Measurements from ENCODE around the gene DUSP22.
"Not testable (repeated sequence)": the region's sequence is repeated elsewhere in the genome, so short reads cannot be mapped to it uniquely, and the experiment has no call there.

The DUSP22 gene, protein sequence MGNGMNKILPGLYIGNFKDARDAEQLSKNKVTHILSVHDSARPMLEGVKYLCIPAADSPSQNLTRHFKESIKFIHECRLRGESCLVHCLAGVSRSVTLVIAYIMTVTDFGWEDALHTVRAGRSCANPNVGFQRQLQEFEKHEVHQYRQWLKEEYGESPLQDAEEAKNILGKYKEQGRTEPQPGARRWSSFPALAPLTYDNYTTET

DNA sequence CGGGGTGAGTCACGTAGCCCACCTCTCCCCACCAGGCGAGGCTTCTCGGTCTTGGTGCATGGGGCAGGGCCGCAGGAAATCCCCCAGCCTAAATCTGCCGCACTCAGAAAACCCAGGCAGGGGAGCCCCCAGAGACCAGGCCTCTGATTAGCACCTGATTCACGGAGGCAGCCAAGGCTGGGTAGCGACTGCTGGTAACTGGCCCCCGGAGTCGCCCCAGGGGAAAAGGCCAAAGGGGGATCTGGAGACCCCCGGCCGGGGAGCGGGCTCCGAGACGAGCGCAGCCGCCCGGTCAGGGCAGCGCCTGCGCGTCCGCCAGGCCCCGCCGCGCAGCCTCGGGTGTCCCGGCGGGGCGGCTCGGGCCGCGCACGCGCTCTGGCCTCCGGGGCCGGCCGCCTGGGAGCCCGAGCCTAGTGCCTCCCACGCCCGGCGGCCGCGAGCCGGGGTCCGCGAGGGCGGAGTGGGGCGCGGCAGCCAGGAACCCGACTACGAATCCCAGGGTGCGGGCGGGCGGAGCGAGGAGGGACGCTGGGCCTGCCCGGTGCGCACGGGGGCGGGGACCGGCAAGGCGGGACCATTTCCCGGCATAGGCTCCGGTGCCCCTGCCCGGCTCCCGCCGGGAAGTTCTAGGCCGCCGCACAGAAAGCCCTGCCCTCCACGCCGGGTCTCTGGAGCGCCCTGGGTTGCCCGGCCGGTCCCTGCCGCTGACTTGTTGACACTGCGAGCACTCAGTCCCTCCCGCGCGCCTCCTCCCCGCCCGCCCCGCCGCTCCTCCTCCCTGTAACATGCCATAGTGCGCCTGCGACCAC, at the start of gene DUSP22:
Gene DUSP22 (plus strand): TSS at position 791 of the 809 bp plus-strand sequence. CDS start 53 bp downstream, outside the sequence.
- DNase-seq (ENCODE audit: low read depth): no peak

DNA sequence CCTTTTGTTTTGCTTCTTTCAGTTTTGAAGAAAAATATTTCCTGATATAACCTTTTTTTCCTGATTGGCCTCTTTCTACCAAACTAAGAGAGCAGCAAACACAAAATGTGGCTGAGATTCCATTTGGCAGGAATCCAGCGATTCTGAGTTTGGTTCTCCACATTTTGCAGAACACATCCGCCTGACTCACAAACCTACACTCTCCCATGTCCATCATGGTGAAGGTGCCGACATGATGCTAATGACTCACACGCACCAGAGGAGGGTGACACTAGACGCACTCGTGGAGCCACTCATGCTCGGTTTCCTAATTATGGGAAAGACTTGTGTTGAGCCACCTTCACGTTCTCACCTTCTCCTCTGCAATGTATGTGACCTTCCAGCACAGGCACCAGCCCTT, 45.9 kb upstream of the DUSP22 start:
- DNase-seq (ENCODE audit: low read depth): no peak

DNA sequence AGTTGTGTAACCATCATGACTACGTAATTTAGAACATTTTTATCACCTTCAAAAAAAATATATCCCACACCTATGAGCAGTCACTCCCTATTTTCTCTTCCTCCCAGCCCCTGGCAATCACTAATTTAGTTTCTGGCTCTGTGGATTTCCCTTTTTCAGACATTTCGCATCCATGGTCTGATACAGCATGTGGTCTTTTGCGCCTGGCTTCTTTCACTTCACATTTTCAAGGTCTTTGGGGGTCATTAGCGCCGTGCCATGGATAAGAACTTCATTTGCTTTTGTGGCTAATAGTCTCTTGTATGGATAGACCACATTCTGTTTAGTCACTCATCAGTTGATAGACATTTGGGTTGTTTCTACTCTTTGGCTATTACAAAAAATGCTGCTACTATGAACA, 44.9 kb upstream of the DUSP22 start:
- no peak for DNase-seq (ENCODE audit: low read depth)

DNA sequence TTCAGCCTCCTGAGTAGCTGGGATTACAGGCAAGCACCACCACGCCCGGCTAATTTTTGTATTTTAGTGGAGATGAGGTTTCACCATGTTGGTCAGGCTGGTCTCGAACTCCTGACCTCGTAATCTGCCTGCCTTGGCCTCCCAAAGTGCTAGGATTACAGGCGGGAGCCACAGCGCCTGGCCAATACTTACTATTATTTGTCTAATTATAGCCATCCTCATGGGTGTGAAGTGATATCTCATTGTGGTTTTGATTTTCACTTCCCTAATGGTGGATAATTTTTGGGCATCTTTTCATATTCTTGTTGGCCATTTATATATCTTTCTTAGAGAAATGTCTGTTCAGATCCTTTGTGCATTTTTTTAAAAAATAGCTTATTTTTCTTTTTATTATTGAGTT, 44.2 kb upstream of the DUSP22 start:
- not testable (repeated sequence) for DNase-seq (ENCODE audit: low read depth)

DNA sequence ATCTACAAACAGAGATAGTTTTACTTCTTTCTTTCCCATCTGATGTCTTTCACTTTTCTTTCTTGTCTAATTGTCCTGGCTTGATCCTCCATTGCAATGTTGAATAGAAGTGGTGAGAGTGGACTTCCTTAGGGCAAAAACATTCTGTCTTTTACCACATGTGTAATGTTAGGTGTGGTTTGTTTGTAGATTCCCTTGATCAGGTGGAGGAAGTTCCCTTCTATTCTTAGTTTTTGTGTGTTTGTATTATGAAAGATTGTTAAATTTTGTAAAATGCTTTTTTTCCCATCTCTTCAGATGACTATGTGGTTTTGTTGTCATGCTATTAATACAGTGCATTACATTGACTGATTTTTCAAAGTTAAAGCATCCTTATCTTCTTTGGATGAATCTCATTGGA, 41.6 kb upstream of the DUSP22 start:
- DNase-seq (ENCODE audit: low read depth): no peak

DNA sequence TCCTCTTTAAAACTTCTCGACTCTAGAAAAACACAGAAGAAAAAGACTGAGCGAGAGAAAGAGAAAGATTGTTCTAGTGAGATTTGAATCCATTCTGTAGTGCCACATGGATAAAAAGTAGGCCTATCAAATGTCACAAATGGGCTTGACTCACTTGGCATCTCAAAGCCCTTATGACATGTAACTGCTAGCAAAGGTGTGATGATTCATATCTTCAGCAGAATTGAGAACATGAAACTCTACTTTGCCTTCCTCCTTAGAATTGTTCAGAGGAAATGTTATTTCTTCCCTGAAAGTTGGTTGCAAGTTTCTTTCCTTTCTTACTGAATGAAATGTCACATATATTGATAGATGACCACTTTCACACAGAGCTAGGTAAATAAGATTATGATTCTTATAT, 40.4 kb upstream of the DUSP22 start:
- DNase-seq (ENCODE audit: low read depth): no peak

DNA sequence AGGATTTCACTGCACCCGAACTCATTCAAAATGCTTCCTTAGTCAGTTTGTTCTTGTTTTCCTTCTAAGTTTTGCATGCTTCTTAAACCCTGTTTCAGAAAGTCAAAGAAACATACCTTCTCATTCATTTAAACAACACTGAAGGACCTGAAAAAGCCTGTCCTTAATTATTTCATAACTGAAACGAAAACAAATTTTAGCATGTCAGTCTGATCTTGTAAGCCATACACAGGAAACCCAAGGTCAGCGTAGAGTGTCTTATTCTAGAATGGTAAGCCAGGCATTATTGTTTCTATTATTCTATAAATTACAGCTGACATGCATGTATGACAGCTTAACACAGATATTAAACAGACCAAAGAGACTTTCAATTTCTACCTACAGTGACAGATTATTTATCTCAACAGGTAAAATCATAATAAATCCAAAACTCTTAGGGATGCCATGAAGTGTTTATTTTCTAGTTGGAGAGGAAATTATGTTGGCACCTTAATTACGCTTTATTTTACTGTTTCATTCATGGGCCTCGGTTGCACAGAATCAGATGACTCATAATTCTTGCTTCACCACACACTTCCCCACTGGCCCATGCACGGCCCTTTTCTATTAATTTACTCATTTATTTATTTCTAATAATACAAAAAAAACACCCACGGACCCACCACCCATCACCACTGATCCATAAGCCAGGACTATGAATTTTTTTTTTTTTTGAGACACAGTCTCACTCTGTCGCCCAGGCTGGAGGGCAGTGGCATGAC, 39.3 kb upstream of the DUSP22 start:
- no peak for DNase-seq (ENCODE audit: low read depth)

DNA sequence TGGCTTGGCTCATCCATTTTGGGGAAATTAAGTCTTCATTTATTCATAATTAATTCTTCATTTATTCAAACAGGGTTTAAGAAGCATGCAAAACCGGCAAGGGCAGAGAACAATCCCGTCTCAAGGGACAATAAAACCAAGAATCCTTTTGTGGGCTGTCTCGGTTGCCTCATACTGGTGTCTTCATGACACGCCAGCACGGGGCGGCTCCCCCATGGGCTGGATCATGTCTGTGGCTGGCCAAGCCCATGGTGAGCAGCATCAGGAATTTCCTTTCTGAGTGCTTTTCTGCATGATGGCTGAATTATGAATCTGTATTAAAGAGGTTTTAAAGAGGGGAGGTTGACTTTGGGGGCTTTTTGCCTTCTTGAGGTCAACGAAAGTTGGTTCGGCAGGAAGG, 38.3 kb upstream of the DUSP22 start:
- no peak for DNase-seq (ENCODE audit: low read depth)

DNA sequence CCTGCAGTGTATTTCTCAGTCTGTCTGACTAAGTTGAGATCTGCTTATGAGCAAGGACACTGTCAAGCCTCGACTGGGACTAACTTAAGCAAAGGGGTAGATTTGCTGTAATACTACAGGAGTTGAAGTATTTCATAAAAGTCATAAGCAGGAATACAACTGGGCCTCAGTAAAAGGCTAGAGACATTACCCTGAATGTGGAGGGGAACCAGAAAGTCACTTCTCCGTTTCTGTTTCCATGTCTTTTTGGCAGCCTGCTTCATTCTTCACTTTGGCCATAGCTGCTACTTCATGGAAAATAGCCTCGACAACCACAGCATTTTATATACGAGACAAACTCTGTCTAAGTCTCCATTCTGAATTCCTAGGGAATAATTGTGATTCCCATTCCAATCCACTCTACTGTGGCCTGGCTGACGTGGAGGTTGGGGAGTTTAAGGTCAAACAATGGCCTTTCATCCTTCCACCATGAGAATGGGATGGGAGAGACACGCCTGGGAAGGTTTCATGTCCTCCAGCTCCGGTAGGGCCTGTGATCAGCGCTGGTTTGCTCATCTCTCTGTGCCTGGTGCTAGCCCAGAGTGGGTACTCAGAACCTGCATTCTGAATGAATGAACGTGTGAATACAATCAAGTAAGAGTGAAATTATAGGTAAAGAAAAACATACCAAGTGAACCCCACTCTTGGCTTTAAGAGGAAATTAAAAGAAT, 37.1 kb upstream of the DUSP22 start:
- DNase-seq (ENCODE audit: low read depth): no peak

DNA sequence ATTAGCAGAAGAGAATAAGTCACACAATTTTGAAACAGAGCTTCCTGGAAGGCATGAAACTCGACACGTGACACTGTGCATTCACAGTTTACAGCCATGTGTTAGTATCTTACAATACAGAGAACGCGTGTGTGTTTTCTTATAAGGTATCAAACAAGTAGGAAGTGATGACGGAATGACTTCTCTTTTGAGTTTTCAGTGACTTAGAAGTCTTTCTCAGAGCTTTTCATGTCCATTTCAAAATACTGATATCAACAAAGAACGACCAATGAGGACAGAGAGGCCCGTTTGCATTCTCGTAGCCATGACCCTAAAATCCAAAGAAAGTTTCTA, 36.6 kb upstream of the DUSP22 start:
- no peak for DNase-seq (ENCODE audit: low read depth)

DNA sequence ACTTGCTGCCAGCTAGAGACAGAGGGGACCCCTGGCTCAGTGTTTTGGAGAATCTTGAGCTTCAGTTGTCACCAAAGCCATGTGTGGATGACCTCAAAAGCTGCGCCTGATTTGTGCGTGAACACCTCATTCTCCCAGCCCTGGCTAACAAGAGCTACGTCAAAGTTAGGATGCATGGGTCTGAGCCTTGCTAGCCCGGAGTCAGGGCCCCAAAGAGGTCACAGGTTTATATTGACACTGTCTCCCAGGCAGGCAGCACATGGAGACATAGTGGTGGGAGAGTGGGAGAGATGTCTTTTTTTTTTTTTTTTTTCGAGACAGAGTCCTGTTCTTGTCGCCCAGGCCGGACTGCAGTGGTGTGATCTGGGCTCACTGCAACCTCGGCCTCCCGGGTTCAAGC, 36.1 kb upstream of the DUSP22 start:
- DNase-seq (ENCODE audit: low read depth): no peak

DNA sequence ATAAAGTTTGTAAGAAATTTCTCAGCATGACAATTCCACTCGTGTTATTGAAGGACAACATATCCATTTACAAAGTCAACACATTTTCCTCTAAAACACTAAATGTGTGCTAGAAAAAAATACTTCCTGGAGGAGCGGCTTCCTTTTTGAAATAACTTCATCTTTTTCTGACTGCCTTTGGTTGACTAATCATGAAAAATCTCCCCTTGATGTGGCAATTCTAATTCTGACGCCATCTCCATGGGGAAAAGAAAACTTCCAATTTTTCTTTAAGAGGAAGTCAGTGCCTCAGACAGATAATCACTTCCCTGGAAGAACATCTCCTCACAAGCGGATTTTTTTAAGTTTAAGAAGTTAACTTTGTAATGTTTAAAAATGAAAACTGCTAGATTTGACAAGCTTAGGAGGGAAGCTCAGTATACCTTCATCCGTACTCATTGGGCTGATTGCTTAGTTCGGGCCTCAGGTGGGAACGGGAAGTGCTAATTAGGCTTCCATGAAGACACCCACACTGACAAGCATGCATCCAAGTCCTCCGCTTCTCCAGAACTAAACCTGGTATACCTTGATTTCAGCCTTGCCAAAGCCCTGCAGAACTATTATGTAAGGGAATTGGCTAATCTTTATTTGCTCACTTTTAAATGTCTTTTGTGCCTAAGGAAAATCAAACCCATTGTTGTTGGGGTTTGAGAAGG, 35.1 kb upstream of the DUSP22 start:
- DNase-seq (ENCODE audit: low read depth): peak; percentile 57

DNA sequence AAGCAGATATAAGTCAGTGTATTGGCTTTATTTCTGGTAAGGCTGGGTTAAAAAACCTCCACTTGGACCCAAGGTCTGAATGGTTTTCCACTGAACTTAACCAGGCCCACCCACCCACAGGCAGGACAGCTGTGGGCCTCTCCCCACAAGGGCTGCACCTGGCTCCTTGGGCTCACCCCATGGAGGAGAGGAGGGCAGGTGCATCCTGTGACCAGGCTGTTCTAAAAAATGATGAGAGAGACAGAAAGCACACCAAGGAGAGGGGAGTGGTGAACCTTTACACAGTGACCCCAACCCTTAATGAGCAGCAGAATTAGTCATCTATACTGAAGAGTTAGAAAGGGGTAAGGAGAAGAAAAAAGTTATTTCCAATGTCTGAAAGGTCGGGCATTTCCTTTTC, 34.5 kb upstream of the DUSP22 start:
- no peak for DNase-seq (ENCODE audit: low read depth)

DNA sequence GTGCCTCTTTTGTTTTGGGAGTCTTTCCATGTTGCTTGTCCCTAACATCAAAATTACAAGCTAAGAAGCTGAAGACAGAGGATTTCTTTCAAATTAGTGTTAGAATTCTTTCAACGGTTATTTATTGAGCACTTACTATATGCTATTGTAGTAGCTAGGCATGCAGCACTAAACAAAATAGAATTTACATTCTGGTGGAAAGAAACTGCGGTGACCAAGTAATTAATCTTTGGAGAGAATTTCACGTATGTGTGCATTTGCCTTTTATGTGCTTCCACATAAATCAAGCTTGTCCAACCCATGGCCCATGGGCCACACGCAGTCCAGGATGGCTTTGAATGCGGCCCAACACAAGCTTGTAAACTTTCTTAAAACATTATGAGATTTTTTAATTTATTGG, 33.0 kb upstream of the DUSP22 start:
- no peak for DNase-seq (ENCODE audit: low read depth)

DNA sequence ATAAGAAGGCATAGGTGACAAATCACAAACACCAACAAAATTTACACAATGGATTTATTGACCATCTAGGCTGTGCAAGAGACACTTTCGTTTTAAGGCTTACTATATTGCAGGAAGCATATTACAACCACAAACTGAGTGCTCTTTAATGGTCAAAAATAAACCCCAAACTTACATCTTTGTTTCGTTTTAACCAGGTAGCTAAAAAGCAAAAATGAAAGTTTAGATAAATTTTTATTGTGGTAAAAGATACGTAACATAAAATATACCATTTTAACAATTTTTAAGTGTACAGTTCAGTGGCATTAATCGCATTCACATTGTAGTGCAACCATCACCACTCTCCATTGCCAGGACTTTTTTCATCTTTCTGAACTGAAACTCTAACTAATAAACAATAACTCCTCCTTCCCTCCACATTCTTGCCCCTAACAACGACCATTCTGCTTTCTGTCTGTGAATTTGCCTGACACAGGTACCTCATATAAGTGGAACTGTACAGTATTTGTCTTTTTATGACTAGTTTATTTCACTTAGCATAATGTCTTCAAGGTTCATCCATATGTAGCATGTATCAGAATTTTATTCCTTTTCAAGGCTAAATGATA, 32.3 kb upstream of the DUSP22 start:
- DNase-seq (ENCODE audit: low read depth): no peak

DNA sequence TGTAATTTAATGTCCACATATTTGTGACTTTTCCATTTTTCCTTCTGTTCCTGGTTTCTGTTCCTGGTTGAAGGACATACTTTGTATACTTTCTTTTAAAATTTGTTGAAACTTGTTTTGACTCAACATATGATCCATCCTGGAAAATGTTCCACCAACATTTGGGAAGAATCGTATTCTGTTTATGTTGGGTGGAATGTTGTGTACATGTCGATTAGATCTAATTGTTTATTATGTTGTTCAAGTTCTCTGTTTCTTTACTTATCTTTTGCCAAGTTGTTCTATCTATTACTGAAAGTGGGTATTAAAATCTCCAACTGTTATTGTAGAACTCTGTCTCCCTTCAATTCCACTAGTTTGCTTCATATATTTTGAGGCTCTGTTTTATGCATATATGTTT, 27.7 kb upstream of the DUSP22 start:
- DNase-seq (ENCODE audit: low read depth): no peak

DNA sequence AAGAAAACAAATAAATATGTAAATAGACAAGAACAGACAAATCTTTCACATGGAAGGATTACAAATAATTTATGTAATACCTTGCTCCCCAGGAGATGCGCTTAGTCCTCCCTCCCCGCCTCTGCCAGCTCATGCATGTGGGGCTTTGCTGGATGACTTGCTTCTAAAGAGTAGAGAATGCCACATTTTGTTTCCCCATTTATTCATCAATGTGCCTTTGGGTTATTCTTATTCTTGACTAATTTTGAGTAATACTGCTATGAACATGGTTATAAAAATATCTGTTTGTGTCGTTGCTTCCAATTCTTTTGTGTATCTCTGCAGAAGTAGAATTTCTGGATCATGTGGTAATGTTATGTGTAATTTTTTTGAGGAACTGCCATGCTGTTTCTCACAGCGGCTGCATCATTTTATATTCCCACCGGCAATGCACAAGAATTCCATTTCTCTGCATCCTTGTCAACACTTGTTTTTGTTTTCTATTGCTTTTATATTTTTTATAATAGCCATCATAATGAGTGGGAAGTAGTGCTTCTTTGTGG, 23.8 kb upstream of the DUSP22 start:
- no peak for DNase-seq (ENCODE audit: low read depth)

DNA sequence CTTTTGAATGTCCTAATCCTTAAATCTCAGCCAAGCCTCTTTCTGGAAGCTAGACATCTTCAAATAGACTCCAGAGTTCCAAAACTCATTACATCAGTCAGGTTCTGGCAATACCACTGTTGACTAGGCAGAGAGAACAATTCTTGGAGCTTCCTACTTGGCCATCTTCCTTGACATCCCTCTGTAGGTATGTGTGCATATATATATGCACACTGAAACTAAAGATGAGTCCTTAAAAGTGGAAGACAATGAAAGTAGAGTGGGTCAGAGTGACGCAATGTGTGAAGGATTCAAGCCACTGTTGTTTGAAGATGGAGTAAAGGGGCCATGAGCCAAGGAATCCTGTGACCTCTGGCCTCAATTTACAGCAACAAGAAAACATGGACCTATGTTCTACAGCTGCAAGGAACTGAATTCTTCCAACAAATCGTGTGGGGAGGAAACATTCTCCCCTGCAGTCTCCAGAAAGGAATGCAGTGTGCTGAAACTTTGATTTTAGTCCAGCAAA, 18.7 kb upstream of the DUSP22 start:
- DNase-seq (ENCODE audit: low read depth): no peak

DNA sequence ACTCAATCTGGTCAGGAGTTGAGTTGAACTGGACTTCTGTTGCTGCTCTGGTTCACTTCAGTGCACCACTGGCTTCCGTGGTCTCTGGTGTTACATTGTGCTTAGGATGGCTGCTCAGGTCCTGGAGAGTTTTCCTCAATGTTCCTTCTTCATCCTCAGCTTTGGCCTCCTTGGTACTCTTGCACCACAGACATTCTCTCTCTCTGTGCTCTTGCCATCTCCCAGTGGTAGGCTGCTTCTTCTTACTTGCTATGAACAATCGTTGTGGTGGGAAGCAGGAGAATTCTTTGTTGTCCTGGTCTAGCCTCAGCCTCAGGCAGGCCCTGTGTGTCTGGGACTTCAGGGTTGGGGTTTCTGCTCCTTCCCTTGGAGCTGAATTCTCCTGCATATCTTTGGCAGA, 14.5 kb upstream of the DUSP22 start:
- DNase-seq (ENCODE audit: low read depth): no peak

DNA sequence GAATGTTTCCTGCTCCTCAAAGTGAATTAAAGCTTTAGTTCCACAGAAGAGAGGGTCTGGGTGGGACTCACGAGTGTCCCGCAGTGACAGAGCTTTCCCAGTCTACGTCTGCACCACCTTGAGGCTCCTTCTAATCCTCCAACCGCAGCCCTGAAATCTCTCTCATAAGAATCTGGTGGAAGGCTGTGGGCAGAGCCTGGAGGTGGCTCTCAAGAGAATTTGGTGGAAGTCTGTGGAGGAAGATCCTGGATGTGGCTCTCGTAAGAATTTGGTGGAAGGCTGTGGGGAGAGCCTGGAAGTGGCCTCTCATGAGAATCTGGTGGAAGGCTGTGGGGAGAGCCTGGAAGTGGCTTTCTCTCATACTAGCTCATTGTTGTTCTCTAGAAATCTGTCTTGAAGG, 13.8 kb upstream of the DUSP22 start:
- no peak for DNase-seq (ENCODE audit: low read depth)

Data from HS-5 (cell line).